GM12872 (cell line): ENCODE data around the gene CDK4.
A peak's percentile ranks its signal among the peaks of the same experiment; 100 is the strongest.

Source experiments
- CTCF ChIP-seq: IDR thresholded peaks from 3 replicates; pipeline ENCODE4 v1.5.1; 2011; ENCODE audit warnings: low read depth, mild to moderate bottlenecking, low read length, moderate library complexity; ENCODE audit not compliant: insufficient read depth

CDK4 gene

GRCh38 chr12:57765003-57765697 is 13.0 kb upstream of the CDK4 start:
- TF ChIP-seq CTCF: peak; percentile 39; the same call in 2 of the 3 replicates

GRCh38 chr12:57764662-57765002 is 12.5 kb upstream of the CDK4 start:
- no peak for TF ChIP-seq CTCF

- TF ChIP-seq CTCF: no peak
These were observed 12.0 kb upstream of the CDK4 start for GRCh38 chr12:57763881-57764661.

- TF ChIP-seq CTCF: no peak
These were observed 10.4 kb upstream of the CDK4 start for GRCh38 chr12:57762463-57762862.

- no peak for TF ChIP-seq CTCF
These were observed 9.4 kb upstream of the CDK4 start for GRCh38 chr12:57761391-57761998.

- no peak for TF ChIP-seq CTCF
These were observed 8.4 kb upstream of the CDK4 start for GRCh38 chr12:57760347-57760982.

- peak; percentile 66 for TF ChIP-seq CTCF
These were observed 7.4 kb upstream of the CDK4 start for GRCh38 chr12:57759360-57759980.
